Lung (tissue), 12 donors: ENCODE measurements around the gene LYZL2. TPM values are rescaled to one million over a fixed set of nuclear protein-coding genes. Genes with fewer than 3 reads are reported as not detected.

Experiments
- ATAC-seq: fragments of 200-7000 bp; cut with Tn5 transposase; one replicate; pipeline ENCODE4 v1.9.1; 2020; ENCODE audit warnings: moderate number of reproducible peaks; ENCODE audit not compliant: insufficient read depth, low FRiP score
- DNase-seq, 3 donors: peaks; one replicate each; pipeline ENCODE4 v3.0.0-alpha.2; 2013 to 2017
- H3K27ac ChIP-seq, 2 donors: one replicate each; pipeline ENCODE4 v1.5.1; 2013; ENCODE audit warnings: mild to moderate bottlenecking in 2 of 2, moderate library complexity in 2 of 2, control low read depth in 1 of 2, inconsistent platforms in 1 of 2, low read depth in 1 of 2, low read length in 1 of 2
- H3K27me3 ChIP-seq, 3 donors: one replicate each; pipeline ENCODE4 v1.5.1; 2013; ENCODE audit warnings: low read length in 2 of 3; ENCODE audit not compliant: control insufficient read depth in 3 of 3, insufficient read depth in 3 of 3
- H3K36me3 ChIP-seq, 4 donors: one replicate each; pipeline ENCODE4 v1.5.1; 2013; ENCODE audit warnings: low read length in 4 of 4, mild to moderate bottlenecking in 1 of 4, moderate library complexity in 1 of 4; ENCODE audit not compliant: control insufficient read depth in 4 of 4, insufficient read depth in 4 of 4
- H3K4me1 ChIP-seq, 5 donors: one replicate each; pipeline ENCODE4 v1.5.1; 2013; ENCODE audit warnings: low read length in 5 of 5, mild to moderate bottlenecking in 2 of 5, moderate library complexity in 1 of 5; ENCODE audit not compliant: control insufficient read depth in 5 of 5, insufficient read depth in 5 of 5
- H3K4me3 ChIP-seq: one replicate; pipeline ENCODE4 v1.5.1; 2013; ENCODE audit warnings: mild to moderate bottlenecking, control low read depth, moderate library complexity
- H3K9ac ChIP-seq, 2 donors: one replicate each; pipeline ENCODE4 v1.5.1; 2013; ENCODE audit warnings: low read length in 2 of 2, control low read depth in 1 of 2; ENCODE audit not compliant: insufficient read depth in 1 of 2
- H3K9me3 ChIP-seq, 4 donors: one replicate each; pipeline ENCODE4 v1.5.1; 2013; ENCODE audit warnings: low read length in 3 of 4, mild to moderate bottlenecking in 1 of 4, moderate library complexity in 1 of 4; ENCODE audit not compliant: control insufficient read depth in 4 of 4, insufficient read depth in 3 of 4
- CTCF ChIP-seq: IDR thresholded peaks from 2 replicates; pipeline ENCODE4 v1.5.1; 2012; ENCODE audit warnings: mild to moderate bottlenecking; ENCODE audit errors: control extremely low read depth, extremely low read depth
- WGBS, 2 donors: extraction: QIAGEN DNeasy Blood & Tissue Kit; methylation state at CpG; one replicate each; pipeline ENCODE4 v1.1.7; 2013; 5-methylcytosine and 5-hydroxymethylcytosine counted together
- polyA plus RNA-seq, 2 donors: library from polyadenylated mRNA; stranded (reverse); fragments of 200-250 nt; gene quantifications; one replicate each; pipeline ENCODE4 v1.2.1, GENCODE V29; 2013
- total RNA-seq, 2 donors: library from RNA; depleted of rRNA in 1 of 2; stranded (reverse); fragments of >200 nt in 1 of 2; gene quantifications; one replicate each; pipeline ENCODE4 v1.2.1, GENCODE V29; 2014 to 2021
- donor health status: control.
- donor health status: control.
- donor health status: Bipolar disorder and iron deficiency.
- donor health status: healthy.
- donor health status: DM: yes; HTN: yes; CAD: no.

Gene LYZL2
- total and polyA plus RNA-seq, 4 donors, result not detected

GRCh38 chr10:30589441-30589840 lies 40.1 kb downstream of the LYZL2 start:
- H3K36me3 ChIP-seq, result no peaks in the 10 kb centered on the region
- no peak overlapping the region for H3K4me3 ChIP-seq
- H3K27ac ChIP-seq, result no peak overlapping the region
- no peak for TF ChIP-seq CTCF
- H3K9ac ChIP-seq, result no peak overlapping the region
- H3K9me3 ChIP-seq, result no peaks in the 10 kb centered on the region
- H3K4me1 ChIP-seq, result peaks cover 0 to 3% (median 0%) of the 10 kb centered on the region in 5 donors
- H3K27me3 ChIP-seq, result no peaks in the 10 kb centered on the region
- ATAC-seq (no peak), DNase-seq (no peak)
- WGBS, 2 donors, result 37 to 39% methylated on average over 7 of the region's 7 CpGs

- H3K4me3 ChIP-seq, result no peak overlapping the region
- H3K27me3 ChIP-seq, result no peaks in the 10 kb centered on the region
- ATAC-seq (peak; percentile 51), DNase-seq (no peak)
- H3K36me3 ChIP-seq, result no peaks in the 10 kb centered on the region
- peaks cover 0 to 10% (median 6%) of the 10 kb centered on the region in 5 donors for H3K4me1 ChIP-seq
- 18 to 28% methylated on average over 8 of the region's 8 CpGs for WGBS, 2 donors
- H3K9ac ChIP-seq, result no peak overlapping the region
- peak overlapping the region in 1 of 2 donors; percentile 23 for H3K27ac ChIP-seq
- H3K9me3 ChIP-seq, result no peaks in the 10 kb centered on the region
- no peak for TF ChIP-seq CTCF
These were observed 42.0 kb downstream of the LYZL2 start for GRCh38 chr10:30587522-30588031.

- Histone ChIP-seq H3K4me3 (no peak overlapping the region), H3K4me1 (peaks cover 0 to 10% (median 6%) of the 10 kb centered on the region in 5 donors), H3K27ac (no peak overlapping the region), H3K27me3 (no peaks in the 10 kb centered on the region), H3K9ac (no peak overlapping the region), H3K9me3 (no peaks in the 10 kb centered on the region), H3K36me3 (no peaks in the 10 kb centered on the region)
- ATAC-seq (no peak), DNase-seq (no peak)
- WGBS, 2 donors, result 98% methylated on average over 2 of the region's 2 CpGs
- TF ChIP-seq CTCF, result no peak
These were observed 42.7 kb downstream of the LYZL2 start for GRCh38 chr10:30586828-30587227.
